ENCODE results near the gene SLF2.
"Not testable (repeated sequence)": the region's sequence is repeated elsewhere in the genome, so short reads cannot be mapped to it uniquely, and the experiment has no call there.

SLF2 gene

GRCh38 chr10:100881556-100882213, 31.1 kb upstream of the SLF2 start:
- no peak for DNase-seq

GRCh38 chr10:100882252-100882651, 30.5 kb upstream of the SLF2 start:
- no peak for DNase-seq

- no peak for DNase-seq
Measured at GRCh38 chr10:100882671-100883311, 30.0 kb upstream of the SLF2 start.

- DNase-seq = no peak
Measured at GRCh38 chr10:100883312-100883821, 29.4 kb upstream of the SLF2 start.

GRCh38 chr10:100885611-100886010, 27.2 kb upstream of the SLF2 start:
- DNase-seq = not testable (repeated sequence)

- DNase-seq = no peak
Measured at GRCh38 chr10:100886091-100886490, 26.7 kb upstream of the SLF2 start.

GRCh38 chr10:100886521-100886920, 26.2 kb upstream of the SLF2 start:
- DNase-seq = no peak

- no peak for DNase-seq
Measured at GRCh38 chr10:100886963-100887362, 25.8 kb upstream of the SLF2 start.

GRCh38 chr10:100887761-100888296, 24.9 kb upstream of the SLF2 start:
- no peak for DNase-seq

GRCh38 chr10:100888957-100889356, 23.8 kb upstream of the SLF2 start:
- DNase-seq = no peak

- DNase-seq = no peak
Measured at GRCh38 chr10:100889546-100889945, 23.2 kb upstream of the SLF2 start.

- no peak for DNase-seq
Measured at GRCh38 chr10:100890141-100890672, 22.6 kb upstream of the SLF2 start.

GRCh38 chr10:100890673-100891317, 22.0 kb upstream of the SLF2 start:
- DNase-seq = no peak

GRCh38 chr10:100894033-100894432, 18.7 kb upstream of the SLF2 start:
- no peak for DNase-seq

- DNase-seq = no peak
Measured at GRCh38 chr10:100894589-100895294, 18.0 kb upstream of the SLF2 start.

GRCh38 chr10:100895346-100895745, 17.4 kb upstream of the SLF2 start:
- no peak for DNase-seq

- DNase-seq = no peak
Measured at GRCh38 chr10:100895896-100896295, 16.9 kb upstream of the SLF2 start.

- DNase-seq = no peak
Measured at GRCh38 chr10:100896876-100897461, 15.8 kb upstream of the SLF2 start.

GRCh38 chr10:100897976-100898375, 14.8 kb upstream of the SLF2 start:
- DNase-seq = no peak

GRCh38 chr10:100899171-100899570, 13.6 kb upstream of the SLF2 start:
- no peak for DNase-seq

GRCh38 chr10:100901051-100901450, 11.7 kb upstream of the SLF2 start:
- no peak for DNase-seq

GRCh38 chr10:100902622-100903021, 10.1 kb upstream of the SLF2 start:
- no peak for DNase-seq

- DNase-seq = no peak
Measured at GRCh38 chr10:100904917-100905316, 7.8 kb upstream of the SLF2 start.
